Tibial artery (tissue), 4 donors: ENCODE results near the gene SELENOK.

ENCODE experiments used
- DNase-seq, 2 donors: peaks; one replicate each; pipeline ENCODE4 v3.0.0-alpha.2; 2019
- H3K27ac ChIP-seq, 2 donors: fragments of 200-600 bp; sonication (generic) in 1 of 2; 1 replicate in 1 of 2; 2 replicates in 1 of 2; pipeline ENCODE4 v1.5.1; 2018 to 2019; ENCODE audit warnings: mild to moderate bottlenecking in 1 of 2
- H3K27me3 ChIP-seq, 2 donors: fragments of 200-600 bp; sonication (generic) in 1 of 2; one replicate each; pipeline versions ENCODE4 v1.5.1 to v1.6.0; 2016 to 2019
- H3K36me3 ChIP-seq, 3 donors: fragments of 200-600 bp; sonication (generic) in 2 of 3; one replicate each; pipeline ENCODE4 v1.5.1; 2016 to 2019; ENCODE audit warnings: mild to moderate bottlenecking in 2 of 3
- H3K4me1 ChIP-seq, 4 donors: fragments of 200-600 bp; sonication (generic) in 2 of 4; 1 replicate in 3 of 4; 2 replicates in 1 of 4; pipeline ENCODE4 v1.5.1; 2016 to 2019
- H3K4me3 ChIP-seq, 2 donors: fragments of 200-600 bp; sonication (generic) in 1 of 2; 1 replicate in 1 of 2; 2 replicates in 1 of 2; pipeline ENCODE4 v1.5.1; 2018 to 2019; ENCODE audit warnings: mild to moderate bottlenecking in 2 of 2
- H3K9me3 ChIP-seq, 3 donors: fragments of 200-600 bp; sonication (generic) in 1 of 3; one replicate each; pipeline ENCODE4 v1.5.1; 2016 to 2019
- intact Hi-C: fragments of 100-400 bp; cut with DNase I; formaldehyde crosslinking; loops from one replicate; pipeline ENCODE4 v1.15.0; 2023; ENCODE audit warnings: low total_unique reads
- TF ChIP-seq, protein P1 (sequence below), 2 experiments: fragments of 200-600 bp in 1 of 2; fragments of 450-650 bp in 1 of 2; IDR thresholded peaks; one replicate each; pipeline ENCODE4 v1.5.1; 2017 to 2019; ENCODE audit warnings: antibody characterized with exemption in 2 of 2, mild to moderate bottlenecking in 1 of 2, moderate library complexity in 1 of 2

SELENOK gene

DNA sequence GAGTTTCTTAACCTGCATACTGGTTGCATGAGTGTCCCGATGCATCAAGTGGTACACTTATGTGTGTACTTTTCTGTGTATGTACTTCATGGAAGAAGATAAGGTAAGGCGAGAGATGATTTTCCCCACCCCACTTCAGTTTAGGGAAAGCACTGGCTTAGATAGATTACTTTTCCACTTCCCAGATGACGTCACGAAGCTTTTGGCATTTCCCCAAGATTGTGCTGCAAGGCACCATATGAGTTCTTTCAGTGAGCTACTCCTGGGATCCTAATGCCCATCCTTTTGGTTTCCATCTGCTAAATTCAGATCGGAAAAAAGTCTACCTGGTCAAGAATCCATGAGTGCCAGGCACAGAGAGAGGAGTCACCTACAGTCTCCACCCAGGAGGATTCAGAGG lies 40.8 kb downstream of the SELENOK start:
- no peaks in the 10 kb centered on the region for H3K9me3 ChIP-seq
- H3K4me1 ChIP-seq = peaks cover 0 to 13% (median 6%) of the 10 kb centered on the region in 4 donors
- intact Hi-C loops = no loop called here
- TF ChIP-seq, protein P1, sequence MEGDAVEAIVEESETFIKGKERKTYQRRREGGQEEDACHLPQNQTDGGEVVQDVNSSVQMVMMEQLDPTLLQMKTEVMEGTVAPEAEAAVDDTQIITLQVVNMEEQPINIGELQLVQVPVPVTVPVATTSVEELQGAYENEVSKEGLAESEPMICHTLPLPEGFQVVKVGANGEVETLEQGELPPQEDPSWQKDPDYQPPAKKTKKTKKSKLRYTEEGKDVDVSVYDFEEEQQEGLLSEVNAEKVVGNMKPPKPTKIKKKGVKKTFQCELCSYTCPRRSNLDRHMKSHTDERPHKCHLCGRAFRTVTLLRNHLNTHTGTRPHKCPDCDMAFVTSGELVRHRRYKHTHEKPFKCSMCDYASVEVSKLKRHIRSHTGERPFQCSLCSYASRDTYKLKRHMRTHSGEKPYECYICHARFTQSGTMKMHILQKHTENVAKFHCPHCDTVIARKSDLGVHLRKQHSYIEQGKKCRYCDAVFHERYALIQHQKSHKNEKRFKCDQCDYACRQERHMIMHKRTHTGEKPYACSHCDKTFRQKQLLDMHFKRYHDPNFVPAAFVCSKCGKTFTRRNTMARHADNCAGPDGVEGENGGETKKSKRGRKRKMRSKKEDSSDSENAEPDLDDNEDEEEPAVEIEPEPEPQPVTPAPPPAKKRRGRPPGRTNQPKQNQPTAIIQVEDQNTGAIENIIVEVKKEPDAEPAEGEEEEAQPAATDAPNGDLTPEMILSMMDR (IDR thresholded peaks at IDR 0.05) = no peak
- H3K36me3 ChIP-seq = no peaks in the 10 kb centered on the region
- H3K27ac ChIP-seq = no peak overlapping the region
- peaks cover 0 to 20% of the 10 kb centered on the region in 2 donors for H3K27me3 ChIP-seq
- DNase-seq = no peak
- H3K4me3 ChIP-seq = no peak overlapping the region

DNA sequence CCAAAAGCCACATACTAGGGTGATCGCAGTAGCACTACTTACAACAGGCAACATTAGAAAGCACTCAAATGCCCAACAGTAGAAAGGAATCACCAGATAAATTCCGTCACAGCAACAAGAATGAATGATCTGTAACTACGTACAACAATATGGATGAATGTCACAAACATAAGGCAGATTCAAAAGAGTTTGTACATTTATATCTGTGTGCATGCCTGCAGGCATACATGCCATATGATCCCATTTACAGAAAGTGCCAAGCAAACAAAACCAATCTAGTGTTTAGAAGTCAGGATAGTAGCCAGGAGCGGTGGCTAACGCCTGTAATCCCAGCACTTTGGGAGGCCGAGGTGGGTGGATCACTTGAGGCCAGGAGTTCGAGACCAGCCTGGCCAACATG lies 41.7 kb downstream of the SELENOK start:
- intact Hi-C loops = no loop called here
- no peaks in the 10 kb centered on the region for H3K9me3 ChIP-seq

DNA sequence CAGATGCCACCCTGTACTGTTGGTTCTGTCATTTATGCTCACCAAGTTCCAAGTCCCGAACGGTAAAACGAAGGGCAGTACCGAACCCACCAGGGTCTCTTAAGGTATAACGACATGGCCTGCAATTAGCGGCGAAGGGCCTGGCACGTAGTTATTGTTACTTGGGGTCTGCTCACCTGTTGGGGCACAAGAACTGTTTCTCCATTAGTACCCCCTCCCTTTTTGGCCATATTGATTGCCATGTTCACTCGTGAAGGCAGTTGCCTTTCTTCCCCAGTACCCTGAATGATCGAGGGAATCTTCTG lies 44.9 kb downstream of the SELENOK start:
- no peak for DNase-seq
- no peaks in the 10 kb centered on the region for H3K36me3 ChIP-seq
- H3K4me1 ChIP-seq = peaks cover 0 to 37% (median 6%) of the 10 kb centered on the region in 4 donors
- TF ChIP-seq, protein P1 (IDR thresholded peaks at IDR 0.05) = no peak
- intact Hi-C loops = no loop called here
- peak overlapping the region; percentile 56 to 71 for H3K4me3 ChIP-seq
- no peaks in the 10 kb centered on the region for H3K9me3 ChIP-seq
- H3K27ac ChIP-seq = no peak overlapping the region
- peaks cover 0 to 20% of the 10 kb centered on the region in 2 donors for H3K27me3 ChIP-seq

More for the DNA sequence above, 41.7 kb downstream of the SELENOK start:
- peaks cover 0 to 20% of the 10 kb centered on the region in 2 donors for H3K27me3 ChIP-seq
- H3K27ac ChIP-seq = no peak overlapping the region
- no peaks in the 10 kb centered on the region for H3K36me3 ChIP-seq
- H3K4me1 ChIP-seq = peaks cover 0 to 21% (median 6%) of the 10 kb centered on the region in 4 donors
- no peak for DNase-seq
- H3K4me3 ChIP-seq = no peak overlapping the region
- TF ChIP-seq, protein P1 (IDR thresholded peaks at IDR 0.05) = no peak

DNA sequence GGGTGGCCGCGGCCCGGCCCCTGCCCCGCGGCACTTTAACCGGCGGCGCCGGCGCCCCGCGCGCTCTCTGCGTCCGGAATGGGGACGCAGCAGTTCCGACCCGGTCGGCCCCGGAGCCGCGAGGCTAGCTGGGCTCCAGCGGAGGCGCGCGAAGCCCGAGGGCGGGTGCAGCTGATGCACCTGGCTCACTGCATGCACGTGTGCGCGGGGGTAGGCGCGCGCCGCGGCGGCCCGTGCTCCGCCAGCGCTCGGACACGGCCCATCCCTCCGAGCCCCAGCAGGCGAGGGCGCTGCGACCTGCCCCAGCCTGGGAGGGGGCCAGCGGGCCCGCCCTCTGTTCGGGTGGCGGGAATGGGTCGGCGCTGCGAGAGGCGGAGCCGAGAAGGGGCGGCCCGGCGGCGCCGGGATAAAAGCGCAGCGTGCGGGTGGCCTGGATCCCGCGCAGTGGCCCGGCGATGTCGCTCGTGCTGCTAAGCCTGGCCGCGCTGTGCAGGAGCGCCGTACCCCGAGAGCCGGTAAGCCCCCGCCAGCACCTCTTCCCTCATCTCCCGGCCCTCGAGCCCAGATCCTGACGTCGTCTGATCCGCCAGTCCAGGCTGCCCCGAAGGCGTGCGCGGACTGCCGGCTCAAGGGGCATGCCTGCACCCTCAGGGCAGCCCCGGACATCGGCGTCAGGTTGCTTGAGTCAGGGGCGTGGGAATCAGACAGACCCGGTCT lies 45.4 kb downstream of the SELENOK start, which contains the start of the genes CHDH and IL17RB:
Gene CHDH (minus strand): TSS at position 286 of the 717 bp plus-strand sequence. CDS start 22,411 bp downstream, outside the sequence.
Gene IL17RB (plus strand): TSS at position 435 of the 717 bp plus-strand sequence. CDS start 21 bp downstream, at position 456.
- Histone ChIP-seq H3K27ac (peak within 1 kb of the TSS in 1 of 2 donors; percentile 41), H3K4me1 (peaks cover 0 to 37% (median 6%) of the 10 kb centered on the region in 4 donors), H3K9me3 (no peaks in the 10 kb centered on the region), H3K36me3 (no peaks in the 10 kb centered on the region), H3K27me3 (peaks cover 0 to 20% of the 10 kb centered on the region in 2 donors), H3K4me3 (peak within 1 kb of the TSS; percentile 56 to 71)
- intact Hi-C loops = no loop called here
- DNase-seq = no peak
- TF ChIP-seq, protein P1 (IDR thresholded peaks at IDR 0.05) = no peak

DNA sequence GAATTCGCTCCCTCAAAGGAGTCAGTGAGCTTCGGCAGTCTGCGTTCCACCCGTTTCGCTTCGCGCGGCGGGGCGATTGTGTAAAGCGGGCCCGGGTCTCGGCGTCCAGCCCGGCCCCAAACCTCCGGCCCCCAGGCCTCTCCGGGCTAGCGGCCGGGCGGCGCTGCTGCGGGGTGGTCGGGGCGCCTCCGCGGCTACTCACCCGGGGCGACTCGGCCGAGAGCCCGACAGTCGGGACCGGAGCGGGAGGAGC lies 45.9 kb downstream of the SELENOK start:
- no peak for DNase-seq
- TF ChIP-seq, protein P1 (IDR thresholded peaks at IDR 0.05) = no peak
- Histone ChIP-seq H3K4me3 (peak overlapping the region; percentile 56 to 71), H3K4me1 (peaks cover 0 to 37% (median 6%) of the 10 kb centered on the region in 4 donors), H3K9me3 (no peaks in the 10 kb centered on the region), H3K27me3 (peaks cover 0 to 20% of the 10 kb centered on the region in 2 donors), H3K36me3 (no peaks in the 10 kb centered on the region), H3K27ac (peak overlapping the region in 1 of 2 donors; percentile 41)
- intact Hi-C loops = no loop called here
